ENCODE results near the gene NDFIP1.
A peak's percentile ranks its signal among the peaks of the same experiment; 100 is the strongest.
"Not testable (repeated sequence)": the region's sequence is repeated elsewhere in the genome, so short reads cannot be mapped to it uniquely, and the experiment has no call there.

Gene NDFIP1

GRCh38 chr5:142120247-142120935, 11.8 kb downstream of the NDFIP1 start:
- no peak for DNase-seq

- no peak for DNase-seq
These were observed 13.5 kb downstream of the NDFIP1 start for GRCh38 chr5:142122121-142122520.

GRCh38 chr5:142125378-142125777, 16.8 kb downstream of the NDFIP1 start:
- no peak for DNase-seq

- no peak for DNase-seq
These were observed 17.4 kb downstream of the NDFIP1 start for GRCh38 chr5:142125963-142126362.

GRCh38 chr5:142128675-142129208, 20.2 kb downstream of the NDFIP1 start:
- no peak for DNase-seq

- no peak for DNase-seq
These were observed 21.0 kb downstream of the NDFIP1 start for GRCh38 chr5:142129446-142130066.

GRCh38 chr5:142131394-142131793, 22.8 kb downstream of the NDFIP1 start:
- no peak for DNase-seq

GRCh38 chr5:142132916-142133315, 24.3 kb downstream of the NDFIP1 start:
- no peak for DNase-seq

- DNase-seq: no peak
These were observed 25.0 kb downstream of the NDFIP1 start for GRCh38 chr5:142133330-142134206.

GRCh38 chr5:142134331-142135010, 25.9 kb downstream of the NDFIP1 start:
- DNase-seq: no peak

GRCh38 chr5:142141463-142141862, 32.9 kb downstream of the NDFIP1 start:
- DNase-seq: no peak

GRCh38 chr5:142143878-142144277, 35.3 kb downstream of the NDFIP1 start:
- no peak for DNase-seq

GRCh38 chr5:142145106-142145900, 36.7 kb downstream of the NDFIP1 start:
- DNase-seq: peak; percentile 30

GRCh38 chr5:142149363-142149762, 40.8 kb downstream of the NDFIP1 start:
- no peak for DNase-seq

GRCh38 chr5:142150431-142150830, 41.9 kb downstream of the NDFIP1 start:
- DNase-seq: no peak

- DNase-seq: peak; percentile 20
These were observed 43.1 kb downstream of the NDFIP1 start for GRCh38 chr5:142151436-142152383.

- DNase-seq: no peak
These were observed 43.8 kb downstream of the NDFIP1 start for GRCh38 chr5:142152384-142152732.

- no peak for DNase-seq
These were observed 45.3 kb downstream of the NDFIP1 start for GRCh38 chr5:142153674-142154448.

GRCh38 chr5:142154449-142154841, 45.9 kb downstream of the NDFIP1 start:
- not testable (repeated sequence) for DNase-seq

GRCh38 chr5:142156839-142157463, 48.4 kb downstream of the NDFIP1 start:
- DNase-seq: no peak

All from activated CD4-positive, alpha-beta T cell treated with anti-CD3 and anti-CD28 coated beads for 1 hour (primary cell).